Peyer's patch (tissue), 4 donors: ENCODE data around the gene KRTAP5-7.

Source experiments
- POLR2A ChIP-seq, 2 donors: fragments of 450-650 bp; IDR thresholded peaks; one replicate each; pipeline ENCODE4 v1.5.1; 2017; ENCODE audit warnings: antibody characterized with exemption in 2 of 2, mild to moderate bottlenecking in 2 of 2, moderate library complexity in 2 of 2
- TF ChIP-seq, protein P1 (sequence below), 6 experiments: fragments of 450-650 bp in 4 of 6; fragments of 200-600 bp in 2 of 6; sonication (generic) in 1 of 6; IDR thresholded peaks; one replicate each; pipeline ENCODE4 v1.5.1; 2017 to 2019; ENCODE audit warnings: antibody characterized with exemption in 6 of 6, mild to moderate bottlenecking in 3 of 6, moderate library complexity in 1 of 6

- TF ChIP-seq, protein P1, sequence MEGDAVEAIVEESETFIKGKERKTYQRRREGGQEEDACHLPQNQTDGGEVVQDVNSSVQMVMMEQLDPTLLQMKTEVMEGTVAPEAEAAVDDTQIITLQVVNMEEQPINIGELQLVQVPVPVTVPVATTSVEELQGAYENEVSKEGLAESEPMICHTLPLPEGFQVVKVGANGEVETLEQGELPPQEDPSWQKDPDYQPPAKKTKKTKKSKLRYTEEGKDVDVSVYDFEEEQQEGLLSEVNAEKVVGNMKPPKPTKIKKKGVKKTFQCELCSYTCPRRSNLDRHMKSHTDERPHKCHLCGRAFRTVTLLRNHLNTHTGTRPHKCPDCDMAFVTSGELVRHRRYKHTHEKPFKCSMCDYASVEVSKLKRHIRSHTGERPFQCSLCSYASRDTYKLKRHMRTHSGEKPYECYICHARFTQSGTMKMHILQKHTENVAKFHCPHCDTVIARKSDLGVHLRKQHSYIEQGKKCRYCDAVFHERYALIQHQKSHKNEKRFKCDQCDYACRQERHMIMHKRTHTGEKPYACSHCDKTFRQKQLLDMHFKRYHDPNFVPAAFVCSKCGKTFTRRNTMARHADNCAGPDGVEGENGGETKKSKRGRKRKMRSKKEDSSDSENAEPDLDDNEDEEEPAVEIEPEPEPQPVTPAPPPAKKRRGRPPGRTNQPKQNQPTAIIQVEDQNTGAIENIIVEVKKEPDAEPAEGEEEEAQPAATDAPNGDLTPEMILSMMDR (IDR thresholded peaks at IDR 0.05) = no peak
- no peak for TF ChIP-seq POLR2A (IDR thresholded peaks at IDR 0.05)
Measured at GRCh38 chr11:71551711-71552110, 24.6 kb downstream of the KRTAP5-7 start.
